HG03045 (cell line): ENCODE results near the gene RPUSD3.
"Not testable (repeated sequence)": the region's sequence is repeated elsewhere in the genome, so short reads cannot be mapped to it uniquely, and the experiment has no call there.

Experiments
- ATAC-seq: cut with Tn5 transposase; IDR thresholded peaks from one replicate; pipeline ENCODE4 v1.9.1; 2021; ENCODE audit warnings: mild to moderate bottlenecking, moderate library complexity; ENCODE audit not compliant: unreplicated experiment

RPUSD3 gene

DNA sequence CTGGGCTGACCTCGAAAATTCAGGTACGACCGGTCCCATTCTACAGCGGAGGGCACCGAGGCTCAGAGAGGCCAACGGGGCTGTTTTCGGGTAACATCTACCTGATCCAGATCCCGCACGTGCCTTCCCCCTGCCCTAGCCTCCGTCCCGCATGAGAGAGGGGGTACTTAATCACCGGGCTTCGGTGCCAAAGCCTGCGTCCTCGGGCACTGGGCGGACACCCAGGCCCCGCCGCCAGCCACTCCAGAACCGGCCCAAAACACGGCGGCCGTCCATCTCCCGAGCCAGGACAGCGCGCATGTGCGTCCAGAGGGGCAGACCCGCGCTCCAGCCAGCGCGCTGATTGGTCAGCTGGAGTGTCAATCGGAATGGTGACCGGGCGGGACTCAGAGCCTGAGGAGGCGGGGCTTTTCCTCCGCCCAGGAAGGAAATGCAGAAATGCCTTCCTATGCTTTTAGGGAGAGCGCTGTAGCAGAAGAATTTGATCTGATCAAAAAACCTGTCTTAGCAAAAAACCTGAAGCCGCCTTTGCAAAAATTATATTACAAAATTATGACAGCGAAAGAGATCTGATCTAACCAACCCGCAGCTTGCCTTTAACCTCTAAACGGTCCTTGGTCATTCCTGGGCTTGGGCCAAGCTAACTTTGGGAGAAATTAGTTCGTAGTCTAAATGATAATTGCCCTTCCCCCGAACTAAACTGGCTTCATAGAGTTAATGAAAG, at the start of gene RPUSD3:
TSS of gene RPUSD3 (minus strand) at position 294 of the 724 bp plus-strand sequence. CDS start at position 276, 18 bp downstream.
- peak; percentile 97 for ATAC-seq

- ATAC-seq: no peak
These were observed 47.3 kb upstream of the RPUSD3 start for GRCh38 chr3:9891072-9891622.

- peak; percentile 87 for ATAC-seq
These were observed 46.7 kb upstream of the RPUSD3 start, which contains the start of gene JAGN1 for GRCh38 chr3:9890249-9891071. Gene JAGN1, plus strand, starts transcription at chr3:9890610. Its CDS starts 113 bp downstream, at chr3:9890723.

DNA sequence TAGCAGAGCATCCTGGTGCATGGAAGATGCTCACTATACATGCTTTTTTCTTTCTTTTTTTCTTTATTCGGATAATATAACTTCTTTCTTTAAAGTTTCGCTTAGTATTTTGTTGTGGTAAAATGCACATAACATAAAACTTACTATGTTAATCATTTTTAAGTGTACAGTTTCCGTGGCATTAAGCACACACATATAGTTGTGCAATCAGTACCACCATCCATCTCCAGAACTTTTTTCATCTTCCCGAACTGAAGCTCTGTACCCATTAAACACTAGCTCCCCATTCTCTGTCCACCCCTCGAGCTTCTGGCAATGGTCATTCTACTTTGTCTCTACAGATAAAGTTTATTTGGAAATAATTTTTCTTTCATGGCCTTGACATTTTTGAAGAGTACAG, 45.6 kb upstream of the RPUSD3 start:
- ATAC-seq: no peak

DNA sequence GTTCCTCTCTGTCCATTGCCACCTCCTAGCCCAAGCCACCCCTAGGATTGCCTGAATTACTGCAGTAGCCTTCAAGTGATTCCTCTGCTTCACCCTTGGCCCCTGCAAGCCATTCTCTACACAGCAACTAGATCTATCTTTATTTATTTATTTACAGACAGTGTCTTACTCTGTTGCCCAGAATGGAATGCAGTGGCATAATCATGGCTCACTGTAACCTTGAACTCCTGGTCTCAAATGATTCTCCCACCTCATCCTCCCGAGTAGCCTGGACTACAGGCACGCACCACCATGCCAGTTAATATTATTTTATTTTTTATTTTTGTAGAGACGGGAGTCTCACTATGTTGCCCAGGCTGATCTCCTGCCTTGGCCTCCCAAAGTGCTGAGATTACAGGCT, 44.7 kb upstream of the RPUSD3 start:
- ATAC-seq: no peak

DNA sequence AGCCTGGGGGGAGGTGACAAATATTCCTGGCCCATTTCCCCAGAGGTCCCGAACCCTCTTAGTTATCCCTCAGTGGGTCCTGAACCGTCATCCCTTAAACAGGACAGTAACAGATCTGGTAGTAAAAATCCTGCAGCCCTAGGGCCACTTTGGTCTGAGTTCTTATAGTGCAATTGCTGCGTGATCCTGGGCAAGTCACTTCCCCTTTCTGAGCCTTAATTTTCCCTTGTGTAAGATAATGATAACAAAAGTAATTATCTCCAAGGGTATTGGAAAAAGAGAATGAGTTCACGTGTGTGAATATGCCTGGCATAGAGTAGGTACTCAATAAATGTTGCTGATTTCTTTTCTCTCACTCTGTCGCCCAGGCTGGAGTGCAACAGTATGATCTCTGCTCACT, 43.7 kb upstream of the RPUSD3 start:
- no peak for ATAC-seq

- no peak for ATAC-seq
These were observed 42.5 kb upstream of the RPUSD3 start for GRCh38 chr3:9886328-9886727.

- ATAC-seq: no peak
These were observed 40.9 kb upstream of the RPUSD3 start for GRCh38 chr3:9884555-9885165.

DNA sequence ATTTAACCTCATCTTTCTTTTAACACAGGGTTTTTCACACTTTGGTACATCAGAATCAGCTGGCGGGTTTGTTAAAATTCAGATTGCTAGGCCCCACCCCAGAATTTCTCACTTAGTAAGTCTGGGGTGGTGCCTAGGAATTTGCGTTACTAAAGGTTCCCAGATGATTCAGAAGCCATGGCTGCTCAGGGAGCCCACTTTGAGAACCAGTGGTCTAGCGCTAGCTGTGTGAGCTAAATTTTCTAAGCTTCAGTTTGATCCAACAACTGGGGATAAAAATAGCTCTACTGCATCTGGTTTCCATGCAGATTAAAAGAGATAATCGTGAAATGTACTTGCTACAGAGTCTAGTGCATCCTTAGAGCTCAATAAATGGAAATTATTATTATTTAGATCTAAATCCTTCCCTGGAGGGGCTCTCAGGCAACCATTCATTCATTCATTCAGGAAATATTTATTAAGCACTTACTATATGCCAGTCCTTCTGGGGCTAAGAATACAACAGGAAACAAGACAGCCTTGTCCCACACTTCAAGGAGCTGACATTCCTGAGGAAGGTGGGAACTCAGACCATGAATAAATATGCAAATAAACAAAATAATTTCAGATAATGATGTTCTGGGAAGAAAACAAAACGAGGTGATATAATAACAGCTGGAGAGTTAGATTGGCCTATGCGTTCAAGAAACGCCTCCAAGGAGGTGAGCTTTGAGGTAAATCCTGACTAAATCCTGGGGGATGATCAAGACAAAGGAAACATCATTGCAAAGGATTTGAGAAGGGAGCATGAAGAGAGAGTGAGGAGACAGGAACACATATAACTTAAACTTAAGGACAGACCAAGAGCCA, 40.1 kb upstream of the RPUSD3 start:
- ATAC-seq: no peak

GRCh38 chr3:9881441-9881840, 37.6 kb upstream of the RPUSD3 start:
- no peak for ATAC-seq

DNA sequence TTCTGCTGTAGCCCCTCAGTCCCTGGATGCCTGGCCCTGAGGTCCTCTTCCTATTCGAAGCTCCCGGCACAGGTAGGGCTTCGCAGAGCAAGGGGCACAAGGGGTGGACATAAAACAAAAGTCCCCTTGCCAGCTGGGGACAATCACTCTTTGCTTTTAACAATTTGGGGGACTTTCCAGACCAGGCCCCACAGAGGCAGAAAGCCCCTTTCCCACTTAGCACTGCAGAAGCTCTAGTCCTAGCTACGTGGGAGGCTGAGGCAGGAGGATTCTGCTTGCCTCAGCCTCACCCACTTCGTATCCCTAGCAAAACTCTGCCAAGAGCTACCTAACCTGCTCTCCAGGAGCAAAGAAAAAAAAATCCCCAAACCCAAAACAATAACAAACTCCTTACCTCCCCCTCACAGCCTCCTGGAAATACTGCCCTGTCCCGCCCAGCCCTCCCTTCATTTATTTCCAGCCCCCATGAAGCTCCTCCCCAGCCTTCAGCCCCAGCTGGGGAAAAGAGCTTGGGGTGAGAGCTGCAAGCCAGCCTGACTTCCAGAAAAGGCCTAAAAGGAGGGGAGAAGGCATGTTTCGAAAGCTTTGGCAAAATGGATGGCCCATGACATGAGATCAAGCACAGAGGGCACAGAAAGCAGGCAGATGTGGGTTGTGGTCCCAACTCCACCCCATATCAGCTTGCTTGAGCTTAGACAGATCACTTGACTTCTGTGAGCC, 36.2 kb upstream of the RPUSD3 start, which contains the start of gene CIDEC:
TSS of gene CIDEC (minus strand) at position 424 of the 720 bp plus-strand sequence. CDS start 1,767 bp downstream, outside the sequence.
- no peak for ATAC-seq

- ATAC-seq: no peak
These were observed 34.9 kb upstream of the RPUSD3 start for GRCh38 chr3:9878700-9879099.

- no peak for ATAC-seq
These were observed 33.2 kb upstream of the RPUSD3 start for GRCh38 chr3:9876991-9877390.

DNA sequence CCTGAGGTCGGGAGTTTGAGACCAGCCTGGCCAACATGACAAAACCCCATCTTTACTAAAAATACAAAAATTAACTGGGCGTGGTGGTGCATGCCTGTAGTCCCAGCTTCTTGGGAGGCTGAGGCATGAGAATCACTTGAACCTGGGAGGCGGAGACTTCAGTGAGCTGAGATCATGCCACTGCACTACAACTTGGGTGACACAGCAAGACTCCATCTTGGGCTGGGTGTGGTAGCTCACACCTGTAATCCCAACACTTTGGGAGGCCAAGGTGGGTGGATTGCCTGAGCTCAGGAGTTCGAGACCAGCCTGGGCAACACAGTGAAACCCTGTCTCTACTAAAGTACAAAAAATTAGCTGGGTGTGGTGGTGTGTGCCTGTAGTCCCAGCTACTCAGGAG, 32.4 kb upstream of the RPUSD3 start:
- not testable (repeated sequence) for ATAC-seq

DNA sequence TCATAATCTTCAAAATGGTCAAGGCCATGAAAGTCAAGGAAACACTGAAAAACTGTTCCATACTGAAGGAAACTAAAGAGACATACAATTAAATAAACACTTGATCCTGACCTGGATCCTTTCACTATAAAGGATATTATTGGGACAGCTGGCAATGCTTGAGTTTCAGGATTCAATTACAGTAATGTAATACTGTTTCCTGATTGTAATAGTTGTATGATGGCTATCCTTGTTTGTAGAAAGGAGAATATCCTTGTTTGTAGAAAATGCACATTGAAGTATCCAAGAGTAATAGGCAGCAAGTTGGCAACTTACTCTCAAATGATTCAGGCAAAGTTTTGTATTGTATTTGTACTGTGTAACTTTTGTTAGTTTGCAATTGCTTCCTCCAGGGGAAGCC, 31.6 kb upstream of the RPUSD3 start:
- ATAC-seq: no peak

- not testable (repeated sequence) for ATAC-seq
These were observed 28.3 kb upstream of the RPUSD3 start for GRCh38 chr3:9872067-9872466.

- no peak for ATAC-seq
These were observed 27.2 kb upstream of the RPUSD3 start for GRCh38 chr3:9870978-9871377.

GRCh38 chr3:9869955-9870354, 26.1 kb upstream of the RPUSD3 start:
- no peak for ATAC-seq

GRCh38 chr3:9867106-9867505, 23.3 kb upstream of the RPUSD3 start:
- ATAC-seq: no peak

DNA sequence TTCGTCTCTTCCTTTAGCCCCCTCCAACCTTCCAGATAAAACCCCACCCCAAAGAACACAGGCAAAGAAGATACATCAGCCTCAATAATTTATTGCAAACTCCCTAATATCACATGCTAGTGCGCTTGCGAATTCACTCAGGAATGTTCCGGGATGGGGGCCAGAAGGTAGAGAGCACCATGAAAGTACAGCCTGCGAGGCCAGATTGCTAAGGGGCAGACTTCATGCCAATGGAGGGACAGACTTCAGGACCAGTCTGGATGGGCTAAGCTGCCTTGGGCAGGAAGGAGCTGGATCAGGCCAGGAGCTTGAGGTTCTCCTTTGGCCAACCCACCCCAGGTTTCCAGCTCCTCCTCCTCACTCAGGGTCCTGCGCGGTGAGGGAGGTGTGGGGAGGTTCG, 22.8 kb upstream of the RPUSD3 start:
- ATAC-seq: no peak
